ENCODE measurements around the gene LUZP1. TPM values are rescaled to one million over a fixed set of nuclear protein-coding genes. Genes with fewer than 3 reads are reported as not detected.

The LUZP1 gene
- total and polyA plus RNA-seq, 9 donors = 6.8 to 30.7 (median 23.2) TPM

- no peak for TF ChIP-seq POLR2A (IDR thresholded peaks at IDR 0.05)
- TF ChIP-seq, protein P1, sequence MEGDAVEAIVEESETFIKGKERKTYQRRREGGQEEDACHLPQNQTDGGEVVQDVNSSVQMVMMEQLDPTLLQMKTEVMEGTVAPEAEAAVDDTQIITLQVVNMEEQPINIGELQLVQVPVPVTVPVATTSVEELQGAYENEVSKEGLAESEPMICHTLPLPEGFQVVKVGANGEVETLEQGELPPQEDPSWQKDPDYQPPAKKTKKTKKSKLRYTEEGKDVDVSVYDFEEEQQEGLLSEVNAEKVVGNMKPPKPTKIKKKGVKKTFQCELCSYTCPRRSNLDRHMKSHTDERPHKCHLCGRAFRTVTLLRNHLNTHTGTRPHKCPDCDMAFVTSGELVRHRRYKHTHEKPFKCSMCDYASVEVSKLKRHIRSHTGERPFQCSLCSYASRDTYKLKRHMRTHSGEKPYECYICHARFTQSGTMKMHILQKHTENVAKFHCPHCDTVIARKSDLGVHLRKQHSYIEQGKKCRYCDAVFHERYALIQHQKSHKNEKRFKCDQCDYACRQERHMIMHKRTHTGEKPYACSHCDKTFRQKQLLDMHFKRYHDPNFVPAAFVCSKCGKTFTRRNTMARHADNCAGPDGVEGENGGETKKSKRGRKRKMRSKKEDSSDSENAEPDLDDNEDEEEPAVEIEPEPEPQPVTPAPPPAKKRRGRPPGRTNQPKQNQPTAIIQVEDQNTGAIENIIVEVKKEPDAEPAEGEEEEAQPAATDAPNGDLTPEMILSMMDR (IDR thresholded peaks at IDR 0.05) = no peak
- no peak for TF ChIP-seq EP300 (IDR thresholded peaks at IDR 0.05)
- WGBS, 3 donors = 87 to 88% (median 88%) methylated on average over 2 of the region's 2 CpGs
- H3K4me1 ChIP-seq (ENCODE audit: insufficient read depth) = no peaks in the 10 kb centered on the region
- no peaks in the 10 kb centered on the region for H3K27me3 ChIP-seq
- no peaks in the 10 kb centered on the region for H3K36me3 ChIP-seq
- H3K4me3 ChIP-seq = no peak overlapping the region
- no peak for DNase-seq
- intact Hi-C loops (cut with DNase I) = no loop called here
- no peaks in the 10 kb centered on the region for H3K9me3 ChIP-seq
- no peak overlapping the region for H3K27ac ChIP-seq
Measured at GRCh38 chr1:23062271-23062670, 106.4 kb downstream of the LUZP1 start.

DNA sequence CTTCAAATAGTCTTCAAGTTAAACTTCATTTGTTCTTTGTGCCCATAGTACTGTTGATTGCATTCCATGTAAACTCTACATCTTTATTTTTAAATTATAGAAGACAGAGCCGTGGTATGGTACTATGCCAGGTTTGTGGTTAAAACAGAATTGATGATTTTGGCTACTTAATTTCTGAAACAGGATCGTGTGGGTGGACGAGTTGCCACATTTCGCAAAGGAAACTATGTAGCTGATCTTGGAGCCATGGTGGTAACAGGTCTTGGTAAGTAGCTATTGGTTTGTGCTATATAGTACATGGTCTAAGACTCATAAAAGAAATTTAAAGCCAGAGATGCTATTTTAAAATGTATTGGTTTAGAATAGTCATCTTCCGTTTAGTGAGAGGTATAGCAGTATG lies 111.4 kb downstream of the LUZP1 start:
- intact Hi-C loops (cut with DNase I) = no loop called here

GRCh38 chr1:23051290-23051909 lies 117.3 kb downstream of the LUZP1 start:
- 66 to 74% (median 66%) methylated on average over 4 of the region's 4 CpGs for WGBS, 3 donors
- DNase-seq = no peak
- Histone ChIP-seq H3K9me3 (no peaks in the 10 kb centered on the region), H3K36me3 (no peaks in the 10 kb centered on the region), H3K27ac (no peak overlapping the region), H3K4me3 (no peak overlapping the region), H3K4me1 (ENCODE audit: insufficient read depth) (no peaks in the 10 kb centered on the region), H3K27me3 (no peaks in the 10 kb centered on the region)
- TF ChIP-seq, protein P1 (IDR thresholded peaks at IDR 0.05) = no peak
- TF ChIP-seq POLR2A (IDR thresholded peaks at IDR 0.05) (no peak), EP300 (IDR thresholded peaks at IDR 0.05) (no peak)
- intact Hi-C loops (cut with DNase I) = no loop called here

More for the DNA sequence above, 111.4 kb downstream of the LUZP1 start:
- TF ChIP-seq EP300 (IDR thresholded peaks at IDR 0.05) (no peak), POLR2A (IDR thresholded peaks at IDR 0.05) (no peak)
- TF ChIP-seq, protein P1 (IDR thresholded peaks at IDR 0.05) = no peak
- no peak for DNase-seq
- no peaks in the 10 kb centered on the region for H3K4me1 ChIP-seq (ENCODE audit: insufficient read depth)
- no peak overlapping the region for H3K4me3 ChIP-seq
- H3K36me3 ChIP-seq = no peaks in the 10 kb centered on the region
- WGBS, 3 donors = 90 to 91% (median 91%) methylated on average over 5 of the region's 5 CpGs
- H3K27ac ChIP-seq = no peak overlapping the region
- no peaks in the 10 kb centered on the region for H3K27me3 ChIP-seq
- H3K9me3 ChIP-seq = no peaks in the 10 kb centered on the region

- TF ChIP-seq EP300 (IDR thresholded peaks at IDR 0.05) (no peak), POLR2A (IDR thresholded peaks at IDR 0.05) (no peak)
- TF ChIP-seq, protein P1 (IDR thresholded peaks at IDR 0.05) = no peak
- H3K4me3 ChIP-seq = no peak overlapping the region
- no peak overlapping the region for H3K27ac ChIP-seq
- 77 to 86% (median 77%) methylated on average over 7 of the region's 7 CpGs for WGBS, 3 donors
- no peaks in the 10 kb centered on the region for H3K27me3 ChIP-seq
- no peaks in the 10 kb centered on the region for H3K36me3 ChIP-seq
- intact Hi-C loops (cut with DNase I) = no loop called here
- H3K4me1 ChIP-seq (ENCODE audit: insufficient read depth) = no peaks in the 10 kb centered on the region
- no peak for DNase-seq
- no peaks in the 10 kb centered on the region for H3K9me3 ChIP-seq
Measured at GRCh38 chr1:23050201-23050600, 118.5 kb downstream of the LUZP1 start.

All from ovary (tissue), 9 donors.